ENCODE results near the gene PFDN1.

Gene PFDN1

DNA sequence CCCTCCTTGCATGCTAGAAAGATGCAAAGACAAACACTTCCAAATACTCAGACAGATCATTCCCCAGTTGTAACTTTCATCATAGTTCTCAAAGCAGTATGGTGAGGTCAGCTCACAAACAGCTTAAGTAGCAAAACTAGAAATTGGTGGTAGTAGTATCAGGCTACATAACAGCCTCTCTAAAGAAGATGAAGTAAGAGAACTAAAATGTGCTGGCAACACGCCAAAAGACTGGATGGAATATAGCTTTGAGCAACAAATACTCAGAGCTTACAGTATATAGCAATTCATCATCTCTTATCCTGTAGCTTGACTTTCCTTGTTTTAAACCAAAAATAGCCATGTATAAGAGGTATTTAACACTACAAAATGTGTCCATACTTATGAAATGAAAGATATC lies 7.5 kb downstream of the PFDN1 start:
- no peak for DNase-seq

- DNase-seq: no peak
These were observed 8.1 kb downstream of the PFDN1 start for GRCh38 chr5:140294753-140295152.

DNA sequence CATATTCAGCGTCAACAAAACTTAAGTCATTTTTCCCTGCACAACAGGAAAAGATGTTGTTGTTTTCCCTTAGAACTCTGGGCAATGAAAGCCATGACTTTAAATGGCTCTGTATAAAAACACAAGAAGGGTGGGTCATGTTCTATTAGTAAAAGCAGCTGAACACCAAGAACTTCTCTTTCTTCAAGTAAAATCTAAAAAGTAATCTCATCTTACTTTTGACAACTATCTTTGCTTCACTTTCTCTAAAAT lies 9.1 kb downstream of the PFDN1 start:
- DNase-seq: no peak

GRCh38 chr5:140293091-140293848 lies 9.6 kb downstream of the PFDN1 start:
- no peak for DNase-seq

DNA sequence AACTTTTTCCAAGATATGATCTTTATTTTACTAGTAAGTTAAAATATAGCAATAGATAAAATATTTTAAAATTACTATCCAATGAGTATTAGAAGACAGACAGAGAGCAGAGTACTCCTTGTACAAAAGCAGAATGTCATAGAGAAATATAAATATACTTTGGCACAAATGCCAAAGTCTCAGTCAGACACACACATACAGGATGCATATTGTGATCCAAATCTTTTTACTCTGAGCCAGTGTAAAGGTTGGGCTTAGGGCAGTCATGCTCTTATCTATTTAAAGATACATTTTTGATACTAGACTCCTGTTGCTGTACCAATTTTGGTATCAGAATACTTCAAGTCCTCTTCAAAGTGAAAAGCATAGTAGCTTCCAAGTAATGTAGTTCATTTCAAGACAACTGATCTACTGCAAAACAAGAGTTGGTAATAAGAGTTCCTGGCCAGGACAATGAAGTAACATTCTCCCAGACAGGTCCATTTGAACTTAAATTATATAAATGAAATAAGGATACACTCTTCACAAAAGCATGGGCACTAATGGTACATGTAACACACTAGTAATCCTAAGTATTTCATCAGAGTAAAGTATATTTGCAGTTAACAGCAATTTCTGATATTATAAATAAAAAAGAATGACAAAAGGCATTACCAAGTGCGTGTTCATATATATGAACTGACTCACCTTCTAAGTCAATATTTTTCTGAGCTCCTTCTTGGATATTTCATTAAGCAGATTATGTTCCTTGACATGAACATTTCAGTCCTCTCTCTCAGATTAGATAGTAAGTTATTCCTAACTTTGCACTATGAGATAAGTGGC lies 10.5 kb downstream of the PFDN1 start:
- DNase-seq: no peak

DNA sequence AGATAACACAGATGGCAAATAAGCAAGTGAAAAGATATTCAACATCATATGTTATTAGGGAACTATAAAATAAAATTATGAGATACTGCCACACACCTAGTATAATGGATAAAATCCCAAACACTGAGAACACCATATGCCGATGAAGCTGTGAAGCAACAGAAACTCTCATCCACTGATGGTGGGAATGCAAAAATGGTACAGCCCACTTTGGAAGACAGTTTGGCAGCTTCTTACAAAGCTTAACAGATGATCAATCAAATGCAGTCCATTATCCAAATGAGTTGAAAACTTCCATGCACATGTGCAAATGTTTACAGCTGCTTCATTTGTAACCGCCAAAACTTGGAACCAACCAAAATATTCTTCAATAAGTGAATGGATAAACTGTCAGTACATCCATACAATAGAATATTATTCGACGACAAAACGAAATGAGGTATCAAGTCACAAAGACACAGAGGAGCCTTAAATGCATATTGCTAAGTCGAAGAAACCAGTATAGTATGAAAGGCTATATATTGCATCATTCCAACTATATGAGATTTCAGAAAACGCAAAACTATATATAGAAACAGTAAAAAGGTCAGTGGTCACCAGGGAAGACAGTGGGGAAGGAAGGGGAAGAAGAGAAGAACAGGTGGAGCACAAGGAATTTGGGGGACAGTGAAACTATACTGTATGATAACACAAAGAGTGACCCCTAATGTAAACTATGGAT lies 14.9 kb downstream of the PFDN1 start:
- DNase-seq: no peak

GRCh38 chr5:140286424-140286823 lies 16.5 kb downstream of the PFDN1 start:
- DNase-seq: no peak

GRCh38 chr5:140284013-140284412 lies 18.9 kb downstream of the PFDN1 start:
- DNase-seq: no peak

DNA sequence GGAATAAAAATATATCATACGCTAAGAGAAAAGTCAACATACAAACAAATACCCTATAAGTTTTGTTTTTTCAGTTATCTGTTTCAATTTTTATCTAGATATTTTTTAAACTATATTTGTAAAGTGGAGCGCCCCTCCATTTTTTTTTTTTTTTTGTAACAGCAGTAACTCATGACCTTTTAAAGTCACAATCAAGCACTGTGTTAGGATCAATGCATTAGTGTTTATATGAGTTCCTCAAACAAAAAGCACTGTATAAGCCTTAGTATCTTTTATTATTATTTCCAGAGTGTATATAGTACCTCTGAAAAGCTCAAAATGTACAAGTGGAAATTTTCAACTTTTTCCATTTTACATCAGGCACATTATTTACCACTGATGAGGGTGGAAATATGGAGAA lies 20.6 kb downstream of the PFDN1 start:
- no peak for DNase-seq

DNA sequence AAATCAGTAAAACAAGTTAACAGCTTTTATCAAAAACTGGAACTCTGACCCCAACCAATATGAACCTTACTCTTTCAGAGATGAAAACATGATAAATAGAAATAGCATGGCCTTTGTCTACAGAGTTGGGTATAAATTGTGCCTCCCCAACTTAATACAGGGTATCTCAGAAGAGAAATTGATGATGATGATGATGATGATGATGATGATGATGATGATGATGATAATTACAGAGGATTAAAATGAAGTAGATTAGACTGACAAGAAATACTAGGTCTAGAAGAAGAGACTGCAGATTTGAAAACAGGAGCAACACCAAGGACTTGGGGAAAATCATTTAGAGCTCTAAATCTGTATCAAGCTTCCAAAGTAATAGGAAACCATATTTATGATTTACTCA lies 27.1 kb downstream of the PFDN1 start:
- no peak for DNase-seq

- DNase-seq: no peak
These were observed 29.5 kb downstream of the PFDN1 start for GRCh38 chr5:140273401-140273877.

GRCh38 chr5:140270008-140270407 lies 32.9 kb downstream of the PFDN1 start:
- DNase-seq: no peak

GRCh38 chr5:140267559-140268018 lies 35.3 kb downstream of the PFDN1 start:
- no peak for DNase-seq

DNA sequence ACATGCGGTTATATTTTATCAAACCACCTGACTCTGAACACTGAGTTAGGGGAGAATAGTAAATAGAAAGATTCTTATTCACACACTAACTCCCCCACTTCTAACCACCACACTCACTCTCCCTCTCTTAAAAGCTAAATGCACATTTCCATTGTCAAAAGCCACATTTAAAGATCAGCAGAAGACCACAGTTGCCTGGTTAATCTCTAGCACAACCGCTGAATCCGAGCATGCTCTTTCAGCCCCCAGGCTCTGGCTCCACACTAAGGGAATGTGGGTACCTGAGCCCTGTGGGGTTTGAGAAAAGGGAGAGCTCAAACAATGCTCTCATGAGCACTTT lies 35.7 kb downstream of the PFDN1 start:
- DNase-seq: no peak

DNA sequence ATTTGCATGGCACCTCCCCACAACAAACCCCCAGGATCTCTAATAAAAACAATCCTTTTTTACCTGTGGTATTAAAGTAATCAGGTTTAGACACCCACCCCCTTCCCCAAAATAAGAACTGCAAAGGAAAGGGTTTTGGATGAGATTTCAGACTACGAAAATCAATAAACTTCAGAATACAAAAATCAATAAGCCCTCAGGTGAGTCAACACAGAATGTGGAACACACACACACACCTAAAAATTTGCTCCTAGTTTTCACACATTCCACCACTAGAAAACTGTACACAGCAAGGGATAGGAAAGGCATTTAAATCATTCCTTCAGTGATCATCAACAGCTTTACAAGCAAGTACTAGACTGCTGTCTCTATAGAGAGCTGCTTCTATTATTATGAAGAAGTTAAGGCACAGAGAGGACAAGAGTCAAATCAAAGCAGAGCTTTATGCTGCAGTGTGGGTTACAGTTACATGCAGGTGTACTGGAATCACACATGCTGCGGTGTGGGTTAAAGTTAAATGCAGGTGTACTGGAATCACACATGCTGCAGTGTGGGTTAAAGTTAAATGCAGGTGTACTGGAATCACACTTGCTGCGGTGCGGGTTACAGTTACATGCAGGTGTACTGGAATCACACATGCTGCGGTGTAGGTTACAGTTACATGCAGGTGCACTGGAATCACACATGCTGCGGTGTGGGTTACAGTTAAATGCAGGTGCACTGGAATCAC lies 36.3 kb downstream of the PFDN1 start:
- DNase-seq: no peak

- no peak for DNase-seq
These were observed 37.1 kb downstream of the PFDN1 start for GRCh38 chr5:140265845-140266244.

GRCh38 chr5:140262839-140263238 lies 40.1 kb downstream of the PFDN1 start:
- DNase-seq: no peak

DNA sequence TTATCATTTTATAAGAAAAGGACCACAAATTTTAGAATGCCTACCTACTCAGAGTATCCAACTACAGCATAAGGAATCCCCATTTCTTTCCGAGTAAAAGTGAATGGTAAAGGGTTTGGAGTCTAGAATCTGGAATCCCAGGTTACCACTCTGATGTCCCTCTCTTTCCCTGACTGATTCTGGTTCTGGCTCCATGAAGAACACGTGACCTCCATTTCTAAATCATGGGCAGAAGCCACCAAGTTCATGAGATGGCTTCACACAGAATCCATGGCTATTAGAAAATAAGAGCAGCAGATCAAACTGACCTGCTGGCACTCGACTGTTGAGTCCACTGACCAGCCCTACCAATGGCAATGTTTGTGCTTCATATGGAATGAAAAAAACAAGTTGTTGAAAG lies 40.7 kb downstream of the PFDN1 start:
- no peak for DNase-seq

DNA sequence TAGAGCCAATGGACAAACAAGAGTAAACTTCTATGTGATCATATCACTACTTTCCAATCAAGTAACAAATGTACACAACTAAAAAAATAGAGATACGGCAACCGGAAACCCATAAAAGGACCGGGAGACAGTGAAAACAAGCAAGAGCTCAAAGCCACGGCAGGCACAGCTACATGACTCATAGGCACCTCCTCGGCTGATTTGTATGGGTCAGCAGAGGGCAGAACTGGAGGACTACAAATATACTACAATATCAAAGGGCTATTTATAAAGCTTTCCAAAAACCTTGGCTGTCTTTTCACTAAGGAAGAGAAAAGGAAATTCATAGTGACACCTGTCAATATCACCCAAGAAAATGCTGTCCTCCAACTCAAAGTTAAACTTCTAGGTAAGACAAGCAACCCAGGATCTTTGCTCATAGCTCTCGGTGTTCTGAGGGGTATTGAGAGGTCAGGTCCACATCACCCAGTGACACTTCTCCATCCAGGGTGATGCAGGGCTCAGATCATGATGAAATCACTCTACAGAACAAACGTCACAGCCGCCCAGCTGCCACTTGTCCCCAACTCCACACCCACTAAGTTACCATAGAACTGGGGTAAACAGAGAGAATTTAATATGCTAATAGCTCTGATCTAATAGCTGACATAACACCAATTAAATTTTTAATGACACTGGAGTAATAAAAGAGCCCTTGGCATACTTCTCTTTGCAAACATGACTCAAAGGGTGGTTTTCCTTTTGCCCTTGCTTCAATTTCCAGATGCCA lies 41.3 kb downstream of the PFDN1 start:
- DNase-seq: peak in 1 of 2 donors; percentile 32

GRCh38 chr5:140260089-140260656 lies 42.7 kb downstream of the PFDN1 start:
- DNase-seq: no peak

DNA sequence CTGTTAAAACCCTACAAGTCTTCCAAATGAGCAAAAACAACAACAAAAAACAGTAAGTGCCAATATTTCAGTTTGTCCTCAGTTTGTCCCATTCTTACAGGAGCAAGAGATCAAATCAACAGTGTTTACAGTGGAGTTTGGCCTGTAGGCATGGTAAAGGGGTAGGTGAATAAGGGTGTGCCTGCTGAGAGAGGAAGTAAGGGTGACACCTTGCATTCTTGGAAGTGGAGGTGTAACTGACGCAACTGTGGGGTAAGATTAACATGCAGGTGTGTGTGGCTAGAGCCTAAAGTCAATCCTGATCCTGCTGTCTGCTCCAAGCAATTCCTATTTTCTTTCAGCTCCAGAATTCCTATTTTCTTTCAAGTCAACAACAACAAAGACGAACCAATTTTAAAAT lies 43.4 kb downstream of the PFDN1 start:
- DNase-seq: no peak

- DNase-seq: no peak
These were observed 44.0 kb downstream of the PFDN1 start for GRCh38 chr5:140258873-140259272.
